HG03575 (cell line): ENCODE measurements around the gene PCBP4.

Source experiments
- ATAC-seq: cut with Tn5 transposase; IDR thresholded peaks from one replicate; pipeline ENCODE4 v1.9.1; 2021; ENCODE audit not compliant: unreplicated experiment, insufficient number of reproducible peaks, low FRiP score; ENCODE audit errors: extremely low read depth

The PCBP4 gene

GRCh38 chr3:51944451-51945021 lies 22.7 kb downstream of the PCBP4 start:
- no peak for ATAC-seq

GRCh38 chr3:51943451-51944391 lies 23.5 kb downstream of the PCBP4 start:
- ATAC-seq, result no peak

GRCh38 chr3:51942603-51943450 lies 24.4 kb downstream of the PCBP4 start:
- no peak for ATAC-seq

GRCh38 chr3:51941798-51942602 lies 25.3 kb downstream of the PCBP4 start, which contains the start of the genes PARP3 and RRP9:
PARP3 (plus strand) TSS chr3:51942363; CDS start chr3:51943356, 993 bp downstream.
RRP9 (minus strand) TSS chr3:51941904; CDS start chr3:51941867, 37 bp downstream.
- ATAC-seq, result peak; percentile 67

GRCh38 chr3:51941463-51941797 lies 25.8 kb downstream of the PCBP4 start:
- no peak for ATAC-seq

- no peak for ATAC-seq
Observed at GRCh38 chr3:51940648-51941462, 26.4 kb downstream of the PCBP4 start.

- no peak for ATAC-seq
Observed at GRCh38 chr3:51938780-51939425, 28.4 kb downstream of the PCBP4 start.

GRCh38 chr3:51937611-51938450 lies 29.4 kb downstream of the PCBP4 start:
- no peak for ATAC-seq

- ATAC-seq, result no peak
Observed at GRCh38 chr3:51937014-51937413, 30.2 kb downstream of the PCBP4 start.

- ATAC-seq, result no peak
Observed at GRCh38 chr3:51935886-51936755, 31.1 kb downstream of the PCBP4 start.

- ATAC-seq, result no peak
Observed at GRCh38 chr3:51934991-51935885, 32.0 kb downstream of the PCBP4 start.

- no peak for ATAC-seq
Observed at GRCh38 chr3:51934139-51934850, 33.0 kb downstream of the PCBP4 start.

- no peak for ATAC-seq
Observed at GRCh38 chr3:51933471-51934138, 33.6 kb downstream of the PCBP4 start.
